Nasal cavity respiratory epithelium epithelial cell of viscerocranial mucosa (primary cell): ENCODE measurements around the gene PARP14. TPM values are rescaled to one million over a fixed set of nuclear protein-coding genes. Genes with fewer than 3 reads are reported as not detected.

Source experiments
- total RNA-seq: library from RNA; depleted of rRNA; stranded (reverse); fragments of >200 nt; gene quantifications from 2 replicates; pipeline ENCODE4 v1.2.3, GENCODE V29; 2014

PARP14 gene, protein sequence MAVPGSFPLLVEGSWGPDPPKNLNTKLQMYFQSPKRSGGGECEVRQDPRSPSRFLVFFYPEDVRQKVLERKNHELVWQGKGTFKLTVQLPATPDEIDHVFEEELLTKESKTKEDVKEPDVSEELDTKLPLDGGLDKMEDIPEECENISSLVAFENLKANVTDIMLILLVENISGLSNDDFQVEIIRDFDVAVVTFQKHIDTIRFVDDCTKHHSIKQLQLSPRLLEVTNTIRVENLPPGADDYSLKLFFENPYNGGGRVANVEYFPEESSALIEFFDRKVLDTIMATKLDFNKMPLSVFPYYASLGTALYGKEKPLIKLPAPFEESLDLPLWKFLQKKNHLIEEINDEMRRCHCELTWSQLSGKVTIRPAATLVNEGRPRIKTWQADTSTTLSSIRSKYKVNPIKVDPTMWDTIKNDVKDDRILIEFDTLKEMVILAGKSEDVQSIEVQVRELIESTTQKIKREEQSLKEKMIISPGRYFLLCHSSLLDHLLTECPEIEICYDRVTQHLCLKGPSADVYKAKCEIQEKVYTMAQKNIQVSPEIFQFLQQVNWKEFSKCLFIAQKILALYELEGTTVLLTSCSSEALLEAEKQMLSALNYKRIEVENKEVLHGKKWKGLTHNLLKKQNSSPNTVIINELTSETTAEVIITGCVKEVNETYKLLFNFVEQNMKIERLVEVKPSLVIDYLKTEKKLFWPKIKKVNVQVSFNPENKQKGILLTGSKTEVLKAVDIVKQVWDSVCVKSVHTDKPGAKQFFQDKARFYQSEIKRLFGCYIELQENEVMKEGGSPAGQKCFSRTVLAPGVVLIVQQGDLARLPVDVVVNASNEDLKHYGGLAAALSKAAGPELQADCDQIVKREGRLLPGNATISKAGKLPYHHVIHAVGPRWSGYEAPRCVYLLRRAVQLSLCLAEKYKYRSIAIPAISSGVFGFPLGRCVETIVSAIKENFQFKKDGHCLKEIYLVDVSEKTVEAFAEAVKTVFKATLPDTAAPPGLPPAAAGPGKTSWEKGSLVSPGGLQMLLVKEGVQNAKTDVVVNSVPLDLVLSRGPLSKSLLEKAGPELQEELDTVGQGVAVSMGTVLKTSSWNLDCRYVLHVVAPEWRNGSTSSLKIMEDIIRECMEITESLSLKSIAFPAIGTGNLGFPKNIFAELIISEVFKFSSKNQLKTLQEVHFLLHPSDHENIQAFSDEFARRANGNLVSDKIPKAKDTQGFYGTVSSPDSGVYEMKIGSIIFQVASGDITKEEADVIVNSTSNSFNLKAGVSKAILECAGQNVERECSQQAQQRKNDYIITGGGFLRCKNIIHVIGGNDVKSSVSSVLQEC (N-terminal part only)
- 17.8 and 67.0 TPM in 2 replicates for total RNA-seq

DNA sequence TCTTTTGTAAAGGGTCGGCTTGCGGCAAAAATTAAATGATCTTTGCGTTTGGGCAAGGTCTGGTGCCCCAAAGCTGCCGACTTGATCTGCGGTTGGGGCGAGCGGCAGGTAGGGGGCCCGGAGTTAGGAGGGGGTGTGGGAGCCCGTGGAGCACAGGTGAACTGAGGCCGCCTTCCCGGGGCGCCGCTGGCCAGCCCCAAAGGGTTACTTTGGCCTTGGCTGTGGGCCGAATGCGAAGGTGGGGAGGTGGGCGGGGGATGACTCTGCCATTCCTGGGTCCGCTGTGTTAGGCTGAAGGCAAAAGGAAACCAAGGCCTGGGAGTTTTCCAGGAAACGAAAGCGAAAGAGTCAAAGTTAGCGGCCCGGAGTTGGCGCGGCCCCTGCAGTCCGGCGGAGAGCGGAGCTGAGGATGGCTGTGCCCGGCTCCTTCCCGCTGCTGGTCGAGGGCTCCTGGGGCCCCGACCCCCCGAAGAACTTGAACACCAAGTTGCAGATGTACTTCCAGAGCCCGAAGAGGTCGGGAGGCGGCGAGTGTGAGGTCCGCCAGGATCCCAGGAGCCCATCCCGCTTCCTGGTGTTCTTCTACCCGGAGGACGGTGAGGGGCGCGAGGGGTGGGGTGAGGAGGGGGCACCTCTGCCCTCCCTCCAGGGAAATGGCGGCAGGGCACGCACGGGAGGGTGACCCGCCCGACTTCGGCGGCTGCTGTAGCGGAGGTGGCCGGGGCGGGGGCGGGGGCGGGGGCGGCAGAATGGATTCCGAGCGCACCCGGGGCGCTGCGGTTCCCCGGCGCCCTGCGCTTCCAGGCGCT, at the start of gene PARP14:
PARP14 (plus strand) TSS at position 365 of the 809 bp plus-strand sequence; CDS start at position 410, 45 bp downstream.

Other genes starting within 250 kb of the PARP14 start
- gene KPNA1, start 165.9 kb upstream of the PARP14 start, total RNA-seq: 33.2 and 66.7 TPM in 2 replicates
- 6.5 and 24.8 TPM in 2 replicates for gene PARP9, start 116.5 kb upstream of the PARP14 start, total RNA-seq
- 8.2 and 36.9 TPM in 2 replicates for gene DTX3L, start 116.5 kb upstream of the PARP14 start, total RNA-seq
- gene PARP15, start 103.2 kb upstream of the PARP14 start, total RNA-seq: under 0.01 and 0.21 TPM in 2 replicates
- 12.5 and 16.4 TPM in 2 replicates for gene HSPBAP1, start 113.0 kb downstream of the PARP14 start, total RNA-seq
- gene SLC49A4, start 114.2 kb downstream of the PARP14 start, total RNA-seq: 33.5 and 46.6 TPM in 2 replicates